ENCODE measurements around the gene ATP11C.

ATP11C gene

GRCh38 chrX:139776599-139776998 lies 156.3 kb downstream of the ATP11C start:
- H3K36me3 ChIP-seq (ENCODE audit: control insufficient read depth, insufficient read depth, low read length), result peaks cover 52% of the 10 kb centered on the region
- no peaks in the 10 kb centered on the region; the same call in 1 of the 2 replicates for H3K27me3 ChIP-seq (ENCODE audit: control insufficient read depth, insufficient read depth, low read length)
- H3K9me3 ChIP-seq (ENCODE audit: control insufficient read depth, insufficient read depth, low read depth, low read length), result peaks cover 13% of the 10 kb centered on the region
- H3K27ac ChIP-seq (ENCODE audit: low read depth, low read length), result no peak overlapping the region
- no peaks in the 10 kb centered on the region for H3K4me1 ChIP-seq (ENCODE audit: control insufficient read depth, insufficient read depth, low read length)
- H3K4me3 ChIP-seq (ENCODE audit: low read depth, low read length), result no peak overlapping the region
- H3K9ac ChIP-seq (ENCODE audit: low read length), result no peak overlapping the region

- Histone ChIP-seq H3K36me3 (ENCODE audit: control insufficient read depth, insufficient read depth, low read length) (peaks cover 87% of the 10 kb centered on the region), H3K9ac (ENCODE audit: low read length) (no peak overlapping the region), H3K27ac (ENCODE audit: low read depth, low read length) (no peak overlapping the region), H3K4me3 (ENCODE audit: low read depth, low read length) (no peak overlapping the region), H3K9me3 (ENCODE audit: control insufficient read depth, insufficient read depth, low read depth, low read length) (peaks cover 13% of the 10 kb centered on the region), H3K27me3 (ENCODE audit: control insufficient read depth, insufficient read depth, low read length) (no peaks in the 10 kb centered on the region), H3K4me1 (ENCODE audit: control insufficient read depth, insufficient read depth, low read length) (no peaks in the 10 kb centered on the region)
These were observed 162.5 kb downstream of the ATP11C start for GRCh38 chrX:139770366-139770765.

GRCh38 chrX:139766545-139766983 lies 166.3 kb downstream of the ATP11C start:
- Histone ChIP-seq H3K27ac (ENCODE audit: low read depth, low read length) (no peak overlapping the region), H3K27me3 (ENCODE audit: control insufficient read depth, insufficient read depth, low read length) (no peaks in the 10 kb centered on the region), H3K9ac (ENCODE audit: low read length) (no peak overlapping the region)

DNA sequence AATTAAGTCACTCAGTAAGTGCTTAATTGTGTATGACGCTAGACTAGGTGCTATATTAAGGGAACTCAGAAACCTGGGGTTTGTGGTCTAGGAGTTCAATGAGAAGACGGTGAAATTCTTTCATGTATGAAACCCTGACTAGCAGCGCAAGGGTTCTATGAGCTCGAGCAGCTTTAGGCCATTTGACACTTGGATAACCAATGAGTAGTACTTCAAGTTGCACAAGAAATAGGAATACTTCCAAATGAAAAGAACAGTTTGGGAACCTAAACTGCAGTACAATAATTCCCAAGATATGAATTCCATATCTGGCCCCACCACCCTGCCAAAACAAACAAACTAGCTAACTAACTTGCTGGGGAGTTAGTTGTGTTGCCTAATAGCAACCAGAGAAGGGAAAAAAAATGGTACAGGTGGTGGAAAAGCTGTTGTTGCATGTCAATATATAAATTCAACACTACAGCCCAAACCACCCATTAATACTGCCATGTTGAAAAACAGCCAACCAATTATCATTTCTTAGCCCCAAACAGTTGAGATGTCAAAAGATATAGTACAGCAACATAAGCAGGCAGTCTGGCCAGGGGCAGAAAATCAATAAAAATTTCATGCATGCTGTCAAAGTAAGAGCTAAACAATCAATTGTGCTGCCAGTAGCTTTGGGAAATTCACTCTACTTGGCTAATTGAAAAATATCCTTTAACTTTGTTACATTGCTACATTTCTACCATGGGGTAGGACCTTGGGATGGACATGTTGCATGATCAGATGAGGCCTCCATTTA lies 170.3 kb downstream of the ATP11C start:
- Histone ChIP-seq H3K9ac (ENCODE audit: low read length) (no peak overlapping the region), H3K9me3 (ENCODE audit: control insufficient read depth, insufficient read depth, low read depth, low read length) (no peaks in the 10 kb centered on the region), H3K27me3 (ENCODE audit: control insufficient read depth, insufficient read depth, low read length) (no peaks in the 10 kb centered on the region; the same call in 1 of the 2 replicates), H3K27ac (ENCODE audit: low read depth, low read length) (no peak overlapping the region), H3K36me3 (ENCODE audit: control insufficient read depth, insufficient read depth, low read length) (peaks cover 62% of the 10 kb centered on the region), H3K4me1 (ENCODE audit: control insufficient read depth, insufficient read depth, low read length) (peaks cover 17% of the 10 kb centered on the region), H3K4me3 (ENCODE audit: low read depth, low read length) (no peak overlapping the region)

More at GRCh38 chrX:139766545-139766983, 166.3 kb downstream of the ATP11C start:
- Histone ChIP-seq H3K36me3 (ENCODE audit: control insufficient read depth, insufficient read depth, low read length) (peaks cover 71% of the 10 kb centered on the region), H3K9me3 (ENCODE audit: control insufficient read depth, insufficient read depth, low read depth, low read length) (no peaks in the 10 kb centered on the region), H3K4me1 (ENCODE audit: control insufficient read depth, insufficient read depth, low read length) (no peaks in the 10 kb centered on the region), H3K4me3 (ENCODE audit: low read depth, low read length) (no peak overlapping the region)

DNA sequence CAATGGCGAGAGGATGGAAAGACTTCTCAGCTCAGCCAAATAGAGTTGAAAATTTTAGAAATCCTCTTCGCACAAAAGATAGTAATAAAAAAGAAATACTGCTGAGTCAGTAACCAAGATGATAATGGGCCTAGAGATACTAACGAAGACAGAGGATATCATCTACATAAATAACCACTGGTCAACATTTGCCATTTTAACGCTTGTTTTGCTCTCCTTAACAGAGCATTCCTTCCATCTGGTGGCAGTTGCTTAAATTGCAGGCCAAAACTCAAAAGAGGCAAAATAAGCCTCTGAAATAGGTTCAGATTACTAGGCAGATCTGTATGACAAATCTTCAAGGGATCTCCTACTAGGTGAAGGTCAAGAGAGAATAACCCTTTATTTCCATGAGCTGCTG lies 173.2 kb downstream of the ATP11C start:
- Histone ChIP-seq H3K27ac (ENCODE audit: low read depth, low read length) (no peak overlapping the region), H3K4me3 (ENCODE audit: low read depth, low read length) (no peak overlapping the region), H3K27me3 (ENCODE audit: control insufficient read depth, insufficient read depth, low read length) (no peaks in the 10 kb centered on the region; the same call in 1 of the 2 replicates), H3K9me3 (ENCODE audit: control insufficient read depth, insufficient read depth, low read depth, low read length) (peaks cover 15% of the 10 kb centered on the region), H3K9ac (ENCODE audit: low read length) (no peak overlapping the region), H3K36me3 (ENCODE audit: control insufficient read depth, insufficient read depth, low read length) (peaks cover 55% of the 10 kb centered on the region), H3K4me1 (ENCODE audit: control insufficient read depth, insufficient read depth, low read length) (peaks cover 17% of the 10 kb centered on the region)

DNA sequence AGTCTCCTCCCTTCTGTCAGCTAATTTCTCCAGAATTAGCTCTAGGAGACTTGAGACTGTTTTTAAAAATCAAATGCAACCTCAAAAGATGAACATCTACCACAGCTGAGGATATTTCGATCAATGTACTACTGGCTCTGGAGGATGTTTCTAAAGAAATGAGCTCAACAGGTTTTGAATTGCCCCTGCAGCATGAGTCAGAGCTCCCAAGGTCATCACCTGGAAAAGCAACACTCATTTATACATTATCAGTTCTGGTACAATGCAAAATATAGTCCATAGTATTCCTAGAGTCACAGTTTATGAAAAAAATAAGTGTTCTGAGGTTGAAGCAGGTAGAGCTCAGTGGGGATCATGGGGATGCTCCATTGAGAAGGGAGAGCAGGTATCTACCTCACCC lies 174.0 kb downstream of the ATP11C start:
- Histone ChIP-seq H3K27ac (ENCODE audit: low read depth, low read length) (no peak overlapping the region), H3K4me3 (ENCODE audit: low read depth, low read length) (no peak overlapping the region), H3K9me3 (ENCODE audit: control insufficient read depth, insufficient read depth, low read depth, low read length) (peaks cover 20% of the 10 kb centered on the region), H3K36me3 (ENCODE audit: control insufficient read depth, insufficient read depth, low read length) (peaks cover 56% of the 10 kb centered on the region), H3K9ac (ENCODE audit: low read length) (no peak overlapping the region), H3K4me1 (ENCODE audit: control insufficient read depth, insufficient read depth, low read length) (peaks cover 17% of the 10 kb centered on the region), H3K27me3 (ENCODE audit: control insufficient read depth, insufficient read depth, low read length) (no peaks in the 10 kb centered on the region; the same call in 1 of the 2 replicates)

- Histone ChIP-seq H3K27me3 (ENCODE audit: control insufficient read depth, insufficient read depth, low read length) (no peaks in the 10 kb centered on the region; the same call in 1 of the 2 replicates), H3K9ac (ENCODE audit: low read length) (no peak overlapping the region), H3K27ac (ENCODE audit: low read depth, low read length) (no peak overlapping the region), H3K36me3 (ENCODE audit: control insufficient read depth, insufficient read depth, low read length) (peaks cover 51% of the 10 kb centered on the region), H3K4me3 (ENCODE audit: low read depth, low read length) (no peak overlapping the region), H3K9me3 (ENCODE audit: control insufficient read depth, insufficient read depth, low read depth, low read length) (peaks cover 20% of the 10 kb centered on the region), H3K4me1 (ENCODE audit: control insufficient read depth, insufficient read depth, low read length) (peaks cover 17% of the 10 kb centered on the region)
These were observed 174.6 kb downstream of the ATP11C start for GRCh38 chrX:139758250-139758649.

DNA sequence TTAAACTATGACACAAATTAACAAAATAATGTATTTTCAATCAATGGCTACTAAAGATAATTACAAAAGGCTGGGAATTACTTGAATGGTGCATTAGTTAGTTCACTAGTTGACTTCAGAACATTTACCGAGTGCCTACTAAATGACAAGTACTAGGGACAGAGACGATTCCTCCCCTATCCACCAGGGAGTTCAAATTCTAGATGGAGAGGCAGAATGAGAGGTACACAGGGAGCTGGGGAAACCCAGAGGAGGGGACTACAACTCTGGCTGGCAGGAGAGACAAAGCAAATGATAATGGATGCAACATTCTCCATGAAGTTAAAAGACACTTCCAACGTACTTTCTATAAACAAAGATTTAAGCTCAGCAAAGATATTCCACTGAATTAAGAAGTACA lies 181.8 kb downstream of the ATP11C start:
- Histone ChIP-seq H3K36me3 (ENCODE audit: control insufficient read depth, insufficient read depth, low read length) (peaks cover 24% of the 10 kb centered on the region), H3K4me3 (ENCODE audit: low read depth, low read length) (no peak overlapping the region), H3K27me3 (ENCODE audit: control insufficient read depth, insufficient read depth, low read length) (no peaks in the 10 kb centered on the region), H3K9ac (ENCODE audit: low read length) (no peak overlapping the region), H3K27ac (ENCODE audit: low read depth, low read length) (no peak overlapping the region), H3K9me3 (ENCODE audit: control insufficient read depth, insufficient read depth, low read depth, low read length) (peaks cover 16% of the 10 kb centered on the region), H3K4me1 (ENCODE audit: control insufficient read depth, insufficient read depth, low read length) (no peaks in the 10 kb centered on the region)

DNA sequence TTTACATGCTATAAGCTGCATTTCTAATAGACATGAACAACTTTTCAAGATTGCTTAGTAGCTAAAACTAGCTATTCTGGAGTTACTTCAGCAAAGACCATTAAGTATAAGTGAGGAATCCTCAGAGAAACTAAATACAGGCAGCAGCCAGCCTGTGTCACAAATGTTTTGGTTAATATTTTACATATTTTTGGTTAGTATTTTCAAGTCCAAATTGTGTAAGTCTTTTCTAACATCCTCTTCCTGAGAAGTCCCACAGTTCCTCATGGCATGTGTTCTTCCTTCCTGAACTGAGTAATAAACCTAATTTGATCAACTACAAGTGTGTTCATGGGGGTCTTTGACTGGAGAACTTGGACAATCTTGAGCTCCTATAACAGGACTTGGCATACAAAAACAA lies 182.5 kb downstream of the ATP11C start:
- no peak overlapping the region for H3K9ac ChIP-seq (ENCODE audit: low read length)
- no peak overlapping the region for H3K27ac ChIP-seq (ENCODE audit: low read depth, low read length)
- no peaks in the 10 kb centered on the region for H3K4me1 ChIP-seq (ENCODE audit: control insufficient read depth, insufficient read depth, low read length)
- peaks cover 12% of the 10 kb centered on the region for H3K9me3 ChIP-seq (ENCODE audit: control insufficient read depth, insufficient read depth, low read depth, low read length)
- no peak overlapping the region for H3K4me3 ChIP-seq (ENCODE audit: low read depth, low read length)
- H3K36me3 ChIP-seq (ENCODE audit: control insufficient read depth, insufficient read depth, low read length), result peaks cover 24% of the 10 kb centered on the region
- H3K27me3 ChIP-seq (ENCODE audit: control insufficient read depth, insufficient read depth, low read length), result no peaks in the 10 kb centered on the region

DNA sequence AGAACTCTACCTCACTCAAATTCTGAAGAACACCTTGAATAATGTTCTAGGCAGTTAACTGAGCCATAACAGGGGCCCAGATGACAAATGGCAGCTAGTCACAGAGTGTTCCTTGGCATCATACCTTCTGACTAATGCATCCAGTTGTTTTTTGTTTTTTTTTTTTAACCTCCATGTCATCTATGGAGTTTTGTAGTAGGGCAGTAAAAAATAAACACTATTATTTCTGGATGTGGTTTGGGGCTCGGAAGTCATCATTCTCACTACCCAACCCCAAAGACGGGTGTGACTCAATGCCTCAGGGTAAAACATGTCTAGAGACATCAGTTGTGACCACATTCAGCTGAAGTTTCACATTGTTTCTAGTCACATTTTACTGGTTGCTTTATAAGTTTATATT lies 193.7 kb downstream of the ATP11C start:
- Histone ChIP-seq H3K4me1 (ENCODE audit: control insufficient read depth, insufficient read depth, low read length) (no peaks in the 10 kb centered on the region), H3K4me3 (ENCODE audit: low read depth, low read length) (no peak overlapping the region), H3K9me3 (ENCODE audit: control insufficient read depth, insufficient read depth, low read depth, low read length) (no peaks in the 10 kb centered on the region), H3K27me3 (ENCODE audit: control insufficient read depth, insufficient read depth, low read length) (no peaks in the 10 kb centered on the region), H3K9ac (ENCODE audit: low read length) (no peak overlapping the region), H3K36me3 (ENCODE audit: control insufficient read depth, insufficient read depth, low read length) (peaks cover 50% of the 10 kb centered on the region), H3K27ac (ENCODE audit: low read depth, low read length) (no peak overlapping the region)

- Histone ChIP-seq H3K27me3 (ENCODE audit: control insufficient read depth, insufficient read depth, low read length) (no peaks in the 10 kb centered on the region), H3K4me1 (ENCODE audit: control insufficient read depth, insufficient read depth, low read length) (no peaks in the 10 kb centered on the region), H3K36me3 (ENCODE audit: control insufficient read depth, insufficient read depth, low read length) (peaks cover 48% of the 10 kb centered on the region), H3K9ac (ENCODE audit: low read length) (no peak overlapping the region), H3K4me3 (ENCODE audit: low read depth, low read length) (no peak overlapping the region), H3K27ac (ENCODE audit: low read depth, low read length) (no peak overlapping the region), H3K9me3 (ENCODE audit: control insufficient read depth, insufficient read depth, low read depth, low read length) (no peaks in the 10 kb centered on the region)
These were observed 194.3 kb downstream of the ATP11C start for GRCh38 chrX:139738581-139738980.

Measured in HUES6 (cell line).